PC-3 (cell line): Measurements from ENCODE around the gene AOPEP. TPM values are rescaled to one million over a fixed set of nuclear protein-coding genes. Genes with fewer than 3 reads are reported as not detected.
"Not testable (repeated sequence)": the region's sequence is repeated elsewhere in the genome, so short reads cannot be mapped to it uniquely, and the experiment has no call there.

ENCODE experiments used
- ATAC-seq: fragments of 200-7000 bp; cut with Tn5 transposase; 2 replicates; pipeline ENCODE4 v1.9.1; 2020; ENCODE audit warnings: mild to moderate bottlenecking, moderate library complexity
- BruUV-seq: library from RNA; stranded (reverse); fragments of 400-500 nt; replicated peaks from 2 replicates; lab custom pipeline; 2021; lab: Mats Ljungman, UMichigan
- CTCF ChIA-PET: fragments of 300-600 bp; sonication (Branson Sonifier 250); formaldehyde crosslinking; loops from one replicate; lab custom pipeline; 2022; ENCODE audit warnings: antibody characterized with exemption; lab: Charles Lee
- POLR2A ChIA-PET: fragments of 300-600 bp; sonication (Branson Sonifier 250); formaldehyde crosslinking; loops from one replicate; lab custom pipeline; 2022; ENCODE audit warnings: antibody characterized with exemption; ENCODE audit not compliant: unreplicated experiment; lab: Charles Lee
- DNase-seq: peaks from one replicate; pipeline ENCODE4 v3.0.0-alpha.2; 2015
- H2AFZ ChIP-seq: fragments of 300-600 bp; sonication (generic); 2 replicates; pipeline ENCODE4 v1.6.0; 2016; ENCODE audit warnings: antibody characterized with exemption, low read length
- H3F3A ChIP-seq: fragments of 300-600 bp; sonication (generic); one replicate; pipeline ENCODE4 v1.6.0; 2017; ENCODE audit warnings: antibody characterized with exemption, low read length, control low read depth, mild to moderate bottlenecking; ENCODE audit not compliant: unreplicated experiment
- H3K27ac ChIP-seq: fragments of 300-600 bp; sonication (generic); 2 replicates; pipeline ENCODE4 v1.5.1; 2016; ENCODE audit warnings: mild to moderate bottlenecking, low read length
- H3K27me3 ChIP-seq: fragments of 300-600 bp; sonication (generic); 2 replicates; pipeline ENCODE4 v1.6.1; 2016; ENCODE audit warnings: low read length, mixed read lengths
- H3K36me3 ChIP-seq: fragments of 300-600 bp; sonication (generic); 2 replicates; pipeline ENCODE4 v1.6.1; 2016; ENCODE audit warnings: low read depth, mixed run types, low read length, mixed read lengths
- H3K4me1 ChIP-seq: fragments of 300-600 bp; sonication (generic); 2 replicates; pipeline ENCODE4 v1.5.1; 2016; ENCODE audit warnings: low read length; ENCODE audit not compliant: insufficient read depth
- H3K4me2 ChIP-seq: fragments of 300-600 bp; sonication (generic); 2 replicates; pipeline ENCODE4 v1.6.0; 2016; ENCODE audit warnings: low read length
- H3K4me3 ChIP-seq: fragments of 300-600 bp; sonication (generic); 2 replicates; pipeline ENCODE4 v1.5.1; 2016; ENCODE audit warnings: mild to moderate bottlenecking, low read length, mixed read lengths
- H3K79me2 ChIP-seq: fragments of 300-600 bp; sonication (generic); 2 replicates; pipeline ENCODE4 v1.6.1; 2017; ENCODE audit warnings: low read length, mixed read lengths
- H3K9ac ChIP-seq: fragments of 300-600 bp; sonication (generic); 2 replicates; pipeline ENCODE4 v1.6.0; 2016; ENCODE audit warnings: mild to moderate bottlenecking, low read length
- H3K9me2 ChIP-seq: fragments of 300-600 bp; sonication (generic); replicated peaks from 2 replicates; pipeline ENCODE4 v1.6.1; 2016; ENCODE audit warnings: mixed run types, low read length, mixed read lengths
- H3K9me3 ChIP-seq: fragments of 300-600 bp; sonication (generic); 2 replicates; pipeline ENCODE4 v1.6.1; 2016; ENCODE audit warnings: low read length, mixed read lengths
- H4K20me1 ChIP-seq: fragments of 300-600 bp; sonication (generic); 2 replicates; pipeline ENCODE4 v1.6.1; 2016; ENCODE audit warnings: low read length, mixed read lengths
- CTCF ChIP-seq: fragments of 300-600 bp; sonication (generic); conservative IDR thresholded peaks from 2 replicates; pipeline ENCODE4 v1.5.1; 2017; ENCODE audit warnings: antibody characterized with exemption, low read depth, mild to moderate bottlenecking, low read length
- EZH2 ChIP-seq: fragments of 300-600 bp; sonication (generic); IDR thresholded peaks from one replicate; pipeline ENCODE4 v1.6.1; 2017; ENCODE audit warnings: antibody characterized with exemption, mild to moderate bottlenecking, low read length; ENCODE audit not compliant: unreplicated experiment
- EZH2phosphoT487 ChIP-seq: fragments of 300-600 bp; sonication (generic); IDR thresholded peaks from 2 replicates; pipeline ENCODE4 v1.6.1; 2018; ENCODE audit warnings: mild to moderate bottlenecking, antibody characterized with exemption, low read length, borderline replicate concordance
- intact Hi-C: fragments of 100-400 bp; cut with micrococcal nuclease; formaldehyde crosslinking; loops from 2 replicates; pipeline ENCODE4 v1.9.0; 2023
- total RNA-seq: library from RNA; depleted of rRNA; stranded (reverse); fragments of >200 nt; gene quantifications from 2 replicates; pipeline ENCODE4 v1.2.3, GENCODE V29; 2014

AOPEP gene
- total RNA-seq, 1 experiment from 2014 or later: 23.1 TPM

- no peak overlapping the region for H2AFZ ChIP-seq
- no peak overlapping the region for H3K4me2 ChIP-seq
- ATAC-seq: no peak
- H3K79me2 ChIP-seq: no peaks in the 10 kb centered on the region
- no peaks in the 10 kb centered on the region for H3K9me3 ChIP-seq
- TF ChIP-seq CTCF (no peak), EZH2phosphoT487 (no peak), EZH2 (no peak)
- no peak overlapping the region for H3K27ac ChIP-seq
- no peaks in the 10 kb centered on the region for H3F3A ChIP-seq
- no TSS peak for BruUV-seq
- DNase-seq: peak; percentile 44
- no peaks in the 10 kb centered on the region for H3K27me3 ChIP-seq
- H3K36me3 ChIP-seq: no peaks in the 10 kb centered on the region
- POLR2A ChIA-PET: no interaction called here
- H3K4me3 ChIP-seq: no peak overlapping the region
- no peaks in the 10 kb centered on the region for H3K9me2 ChIP-seq
- no peaks in the 10 kb centered on the region for H4K20me1 ChIP-seq
- H3K4me1 ChIP-seq: peaks cover 46% of the 10 kb centered on the region
- CTCF ChIA-PET: no interaction called here
- H3K9ac ChIP-seq: no peak overlapping the region
- intact Hi-C loops: no loop called here
Observed at GRCh38 chr9:94874316-94874715, 147.8 kb downstream of the AOPEP start.

GRCh38 chr9:94875300-94876020, 149.0 kb downstream of the AOPEP start:
- H3K36me3 ChIP-seq: no peaks in the 10 kb centered on the region
- BruUV-seq: no TSS peak
- DNase-seq: no peak
- H3K27ac ChIP-seq: no peak overlapping the region
- H3K4me2 ChIP-seq: no peak overlapping the region
- no peak overlapping the region for H3K4me3 ChIP-seq
- H3K9ac ChIP-seq: no peak overlapping the region
- H3K9me3 ChIP-seq: no peaks in the 10 kb centered on the region
- intact Hi-C loops: no loop called here
- H3K27me3 ChIP-seq: no peaks in the 10 kb centered on the region
- no peak overlapping the region for H2AFZ ChIP-seq
- no peak for TF ChIP-seq EZH2
- TF ChIP-seq EZH2phosphoT487: no peak
- TF ChIP-seq CTCF: no peak
- no peaks in the 10 kb centered on the region for H3K9me2 ChIP-seq
- ATAC-seq: no peak
- POLR2A ChIA-PET: no interaction called here
- CTCF ChIA-PET: no interaction called here
- H3F3A ChIP-seq: no peaks in the 10 kb centered on the region
- peaks cover 34% of the 10 kb centered on the region for H3K4me1 ChIP-seq
- H3K79me2 ChIP-seq: no peaks in the 10 kb centered on the region
- H4K20me1 ChIP-seq: no peaks in the 10 kb centered on the region

GRCh38 chr9:94878804-94879203, 152.3 kb downstream of the AOPEP start:
- BruUV-seq, H3F3A ChIP-seq, H3K4me3 ChIP-seq, ATAC-seq, H3K27me3 ChIP-seq, H3K9me3 ChIP-seq, H3K4me1 ChIP-seq, intact Hi-C loops, H4K20me1 ChIP-seq, DNase-seq, H3K4me2 ChIP-seq, H3K36me3 ChIP-seq, H3K79me2 ChIP-seq, H3K9ac ChIP-seq, H3K9me2 ChIP-seq, H3K27ac ChIP-seq, H2AFZ ChIP-seq, POLR2A ChIA-PET, CTCF ChIA-PET: not testable (repeated sequence)
